Measurements from ENCODE around the gene ZFYVE19.

- TF ChIP-seq CTCF (conservative IDR thresholded peaks at IDR 0.05; ENCODE audit: low read length) (no peak), EZH2phosphoT487 (IDR thresholded peaks at IDR 0.05; ENCODE audit: borderline replicate concordance, low read depth, low read length) (no peak)
Observed at GRCh38 chr15:40776537-40777141, 30.2 kb upstream of the ZFYVE19 start.

Measured in OCI-LY7 (cell line).